GM04503 (cell line): Measurements from ENCODE around the gene CCDC197.

Experiments used
- DNase-seq: peaks from one replicate; pipeline ENCODE4 v3.0.0-alpha.2; 2012; ENCODE audit warnings: low read depth

Gene CCDC197

GRCh38 chr14:94025720-94026119, 28.6 kb downstream of the CCDC197 start:
- no peak for DNase-seq

- DNase-seq = peak; percentile 95
Observed at GRCh38 chr14:94026173-94026888, 29.2 kb downstream of the CCDC197 start, which contains the start of gene OTUB2. TSS of gene OTUB2 (plus strand) at chr14:94026340. CDS start at chr14:94026538, 198 bp downstream.

- no peak for DNase-seq
Observed at GRCh38 chr14:94026889-94027469, 29.9 kb downstream of the CCDC197 start.

GRCh38 chr14:94027566-94028449, 30.7 kb downstream of the CCDC197 start:
- no peak for DNase-seq

GRCh38 chr14:94028450-94028826, 31.3 kb downstream of the CCDC197 start:
- DNase-seq = no peak

GRCh38 chr14:94029265-94029664, 32.2 kb downstream of the CCDC197 start:
- DNase-seq = no peak

- no peak for DNase-seq
Observed at GRCh38 chr14:94029671-94030203, 32.6 kb downstream of the CCDC197 start.

GRCh38 chr14:94030571-94030970, 33.5 kb downstream of the CCDC197 start:
- DNase-seq = no peak

- DNase-seq = no peak
Observed at GRCh38 chr14:94031161-94031882, 34.2 kb downstream of the CCDC197 start.

- no peak for DNase-seq
Observed at GRCh38 chr14:94031883-94032279, 34.8 kb downstream of the CCDC197 start.

GRCh38 chr14:94034886-94035285, 37.8 kb downstream of the CCDC197 start:
- DNase-seq = no peak

GRCh38 chr14:94036313-94037167, 39.4 kb downstream of the CCDC197 start:
- no peak for DNase-seq

GRCh38 chr14:94037954-94038353, 40.9 kb downstream of the CCDC197 start:
- DNase-seq = no peak

GRCh38 chr14:94038510-94038909, 41.4 kb downstream of the CCDC197 start:
- DNase-seq = no peak

- no peak for DNase-seq
Observed at GRCh38 chr14:94038921-94039629, 42.0 kb downstream of the CCDC197 start.

- DNase-seq = no peak
Observed at GRCh38 chr14:94040247-94040646, 43.1 kb downstream of the CCDC197 start.

GRCh38 chr14:94040796-94041195, 43.7 kb downstream of the CCDC197 start:
- no peak for DNase-seq

GRCh38 chr14:94041551-94042346, 44.6 kb downstream of the CCDC197 start:
- peak; percentile 14 for DNase-seq

GRCh38 chr14:94042433-94043091, 45.5 kb downstream of the CCDC197 start:
- DNase-seq = no peak
